HL-60 (cell line): ENCODE results near the gene PDLIM5.

Experiments used
- GABPA ChIP-seq: IDR thresholded peaks from 2 replicates; pipeline ENCODE4 v1.6.1; 2012; ENCODE audit warnings: low read depth
- POLR2AphosphoS5 ChIP-seq: IDR thresholded peaks from 2 replicates; pipeline ENCODE4 v1.6.1; 2012; ENCODE audit warnings: low read depth
- SPI1 ChIP-seq: IDR thresholded peaks from 2 replicates; pipeline ENCODE4 v1.6.1; 2012; ENCODE audit warnings: low read depth, mild to moderate bottlenecking, borderline replicate concordance
- TF ChIP-seq, protein P1 (sequence below): IDR thresholded peaks from one replicate; pipeline ENCODE4 v1.5.1; 2011; ENCODE audit warnings: low read length, control low read depth, inconsistent platforms; ENCODE audit not compliant: insufficient read depth
- TF ChIP-seq, protein P2 (sequence below): IDR thresholded peaks from 2 replicates; pipeline ENCODE4 v1.6.1; 2012; ENCODE audit warnings: low read depth; ENCODE audit not compliant: insufficient replicate concordance

GRCh38 chr4:94640151-94640550 lies 188.4 kb downstream of the PDLIM5 start:
- TF ChIP-seq, protein P1, sequence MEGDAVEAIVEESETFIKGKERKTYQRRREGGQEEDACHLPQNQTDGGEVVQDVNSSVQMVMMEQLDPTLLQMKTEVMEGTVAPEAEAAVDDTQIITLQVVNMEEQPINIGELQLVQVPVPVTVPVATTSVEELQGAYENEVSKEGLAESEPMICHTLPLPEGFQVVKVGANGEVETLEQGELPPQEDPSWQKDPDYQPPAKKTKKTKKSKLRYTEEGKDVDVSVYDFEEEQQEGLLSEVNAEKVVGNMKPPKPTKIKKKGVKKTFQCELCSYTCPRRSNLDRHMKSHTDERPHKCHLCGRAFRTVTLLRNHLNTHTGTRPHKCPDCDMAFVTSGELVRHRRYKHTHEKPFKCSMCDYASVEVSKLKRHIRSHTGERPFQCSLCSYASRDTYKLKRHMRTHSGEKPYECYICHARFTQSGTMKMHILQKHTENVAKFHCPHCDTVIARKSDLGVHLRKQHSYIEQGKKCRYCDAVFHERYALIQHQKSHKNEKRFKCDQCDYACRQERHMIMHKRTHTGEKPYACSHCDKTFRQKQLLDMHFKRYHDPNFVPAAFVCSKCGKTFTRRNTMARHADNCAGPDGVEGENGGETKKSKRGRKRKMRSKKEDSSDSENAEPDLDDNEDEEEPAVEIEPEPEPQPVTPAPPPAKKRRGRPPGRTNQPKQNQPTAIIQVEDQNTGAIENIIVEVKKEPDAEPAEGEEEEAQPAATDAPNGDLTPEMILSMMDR: no peak
- TF ChIP-seq SPI1 (no peak), POLR2AphosphoS5 (no peak), GABPA (no peak)
- TF ChIP-seq, protein P2, sequence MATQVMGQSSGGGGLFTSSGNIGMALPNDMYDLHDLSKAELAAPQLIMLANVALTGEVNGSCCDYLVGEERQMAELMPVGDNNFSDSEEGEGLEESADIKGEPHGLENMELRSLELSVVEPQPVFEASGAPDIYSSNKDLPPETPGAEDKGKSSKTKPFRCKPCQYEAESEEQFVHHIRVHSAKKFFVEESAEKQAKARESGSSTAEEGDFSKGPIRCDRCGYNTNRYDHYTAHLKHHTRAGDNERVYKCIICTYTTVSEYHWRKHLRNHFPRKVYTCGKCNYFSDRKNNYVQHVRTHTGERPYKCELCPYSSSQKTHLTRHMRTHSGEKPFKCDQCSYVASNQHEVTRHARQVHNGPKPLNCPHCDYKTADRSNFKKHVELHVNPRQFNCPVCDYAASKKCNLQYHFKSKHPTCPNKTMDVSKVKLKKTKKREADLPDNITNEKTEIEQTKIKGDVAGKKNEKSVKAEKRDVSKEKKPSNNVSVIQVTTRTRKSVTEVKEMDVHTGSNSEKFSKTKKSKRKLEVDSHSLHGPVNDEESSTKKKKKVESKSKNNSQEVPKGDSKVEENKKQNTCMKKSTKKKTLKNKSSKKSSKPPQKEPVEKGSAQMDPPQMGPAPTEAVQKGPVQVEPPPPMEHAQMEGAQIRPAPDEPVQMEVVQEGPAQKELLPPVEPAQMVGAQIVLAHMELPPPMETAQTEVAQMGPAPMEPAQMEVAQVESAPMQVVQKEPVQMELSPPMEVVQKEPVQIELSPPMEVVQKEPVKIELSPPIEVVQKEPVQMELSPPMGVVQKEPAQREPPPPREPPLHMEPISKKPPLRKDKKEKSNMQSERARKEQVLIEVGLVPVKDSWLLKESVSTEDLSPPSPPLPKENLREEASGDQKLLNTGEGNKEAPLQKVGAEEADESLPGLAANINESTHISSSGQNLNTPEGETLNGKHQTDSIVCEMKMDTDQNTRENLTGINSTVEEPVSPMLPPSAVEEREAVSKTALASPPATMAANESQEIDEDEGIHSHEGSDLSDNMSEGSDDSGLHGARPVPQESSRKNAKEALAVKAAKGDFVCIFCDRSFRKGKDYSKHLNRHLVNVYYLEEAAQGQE: no peak
